CD4-positive, alpha-beta T cell treated with Interleukin-12 subunit alpha and Interleukin-12 subunit beta, for 1 hour (primary cell): ENCODE data around the gene BANF2.
"Not testable (repeated sequence)": the region's sequence is repeated elsewhere in the genome, so short reads cannot be mapped to it uniquely, and the experiment has no call there.

Experiments used
- DNase-seq: peaks from one replicate; pipeline ENCODE4 v3.0.0-alpha.2; 2020

The BANF2 gene

DNA sequence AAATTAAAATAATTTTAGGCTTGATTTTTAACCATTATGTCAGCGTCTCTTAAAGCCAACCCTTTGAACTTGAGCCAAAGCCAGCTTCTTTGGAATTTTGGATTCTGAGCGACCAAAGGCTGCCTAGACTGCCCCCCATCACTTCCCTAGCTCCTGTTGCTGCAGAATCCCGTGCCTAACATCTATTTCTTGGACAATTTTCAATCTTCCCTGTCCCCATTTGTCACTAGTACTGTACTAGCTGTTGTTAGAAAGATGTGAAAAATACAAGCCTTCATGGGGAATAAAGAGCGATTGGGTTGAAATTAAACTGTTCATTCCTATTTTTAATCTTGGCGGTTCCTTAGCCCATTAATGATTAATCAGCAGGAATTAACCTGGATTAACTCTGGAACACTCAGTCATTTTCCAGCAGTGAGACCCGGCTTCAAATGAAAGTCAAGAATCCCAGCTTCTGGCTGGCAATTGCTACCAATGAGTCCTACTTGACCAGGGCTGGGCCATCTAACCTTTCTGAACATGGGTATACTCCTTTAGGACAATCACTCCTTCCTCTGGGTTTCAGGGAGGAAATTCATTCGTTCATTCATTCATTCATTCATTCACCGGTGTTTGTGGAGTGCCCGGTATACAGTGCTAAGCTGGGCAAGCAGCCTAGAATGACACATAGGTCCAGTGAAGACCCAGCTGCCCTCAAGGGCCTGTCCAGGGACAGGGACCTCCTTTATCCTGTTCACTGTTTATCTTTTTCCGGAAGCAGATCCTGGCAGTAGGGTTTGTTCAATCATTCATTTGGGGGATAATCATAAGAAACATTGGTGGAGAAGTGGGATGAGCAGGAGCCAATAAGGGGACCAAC, 16.3 kb upstream of the BANF2 start:
- no peak for DNase-seq

- DNase-seq: no peak
These were observed 15.5 kb upstream of the BANF2 start for GRCh38 chr20:17684077-17684888.

DNA sequence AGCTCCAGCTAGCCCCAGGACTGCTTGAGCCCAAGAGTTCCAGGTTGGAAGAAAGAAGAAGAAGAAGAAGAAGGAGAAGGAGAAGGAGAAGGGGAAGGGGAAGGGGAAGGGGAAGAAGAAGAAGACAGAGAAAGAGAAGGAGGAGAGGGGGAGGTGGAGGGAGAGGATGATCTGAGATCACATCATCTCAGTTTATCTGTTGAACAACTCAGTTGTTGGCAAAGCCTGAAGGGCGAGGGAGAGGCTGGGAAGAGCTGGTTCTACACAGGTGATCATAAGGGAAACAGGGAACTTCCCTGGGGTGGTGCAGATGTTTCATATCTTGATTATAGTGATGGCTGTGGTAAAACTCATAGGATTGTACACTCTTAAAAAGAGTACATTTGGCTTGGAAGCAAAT, 14.6 kb upstream of the BANF2 start:
- DNase-seq: no peak

DNA sequence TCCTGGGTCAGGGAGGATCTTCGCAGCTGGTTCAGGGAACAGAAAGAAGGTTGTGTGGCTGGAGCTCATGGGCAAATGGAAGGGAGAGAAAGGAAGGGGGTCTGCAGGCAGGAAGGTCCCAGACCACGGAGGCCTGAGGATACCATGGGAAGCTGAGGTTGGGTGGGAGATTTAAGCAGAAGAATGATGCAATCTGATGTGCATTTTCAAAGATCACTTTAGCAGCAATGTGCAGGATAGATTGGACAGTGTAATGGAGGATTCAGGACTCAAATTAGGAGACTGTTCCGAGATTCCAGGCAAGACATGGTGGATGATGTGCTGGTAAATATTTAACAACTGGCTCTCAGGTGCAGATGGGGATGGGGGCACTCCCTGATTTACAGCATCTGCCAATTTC, 12.0 kb upstream of the BANF2 start:
- no peak for DNase-seq

DNA sequence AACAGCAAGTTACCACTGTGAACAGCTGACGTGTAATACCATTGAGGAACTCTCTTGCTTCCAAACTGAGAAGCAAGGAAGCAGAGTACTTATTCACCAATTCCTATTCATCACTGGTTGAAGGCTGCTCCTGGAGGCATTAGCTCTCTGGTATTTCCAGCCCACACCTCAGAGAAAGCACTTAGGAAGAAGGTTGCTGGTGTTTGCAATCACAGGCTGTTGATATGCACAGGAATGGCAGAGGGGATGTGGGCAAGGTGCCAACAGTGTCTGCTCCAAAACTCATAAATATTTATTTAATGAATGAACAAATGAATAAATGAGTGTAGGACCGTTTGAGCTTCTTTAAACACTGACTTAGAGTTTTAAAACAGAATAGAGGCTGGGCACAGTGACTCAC, 10.8 kb upstream of the BANF2 start:
- no peak for DNase-seq

GRCh38 chr20:17690144-17690543, 9.6 kb upstream of the BANF2 start:
- DNase-seq: no peak

- no peak for DNase-seq
These were observed 8.0 kb upstream of the BANF2 start for GRCh38 chr20:17691758-17692157.

GRCh38 chr20:17693444-17694001, 6.2 kb upstream of the BANF2 start:
- no peak for DNase-seq

- no peak for DNase-seq
These were observed 5.0 kb upstream of the BANF2 start for GRCh38 chr20:17694767-17695166.

DNA sequence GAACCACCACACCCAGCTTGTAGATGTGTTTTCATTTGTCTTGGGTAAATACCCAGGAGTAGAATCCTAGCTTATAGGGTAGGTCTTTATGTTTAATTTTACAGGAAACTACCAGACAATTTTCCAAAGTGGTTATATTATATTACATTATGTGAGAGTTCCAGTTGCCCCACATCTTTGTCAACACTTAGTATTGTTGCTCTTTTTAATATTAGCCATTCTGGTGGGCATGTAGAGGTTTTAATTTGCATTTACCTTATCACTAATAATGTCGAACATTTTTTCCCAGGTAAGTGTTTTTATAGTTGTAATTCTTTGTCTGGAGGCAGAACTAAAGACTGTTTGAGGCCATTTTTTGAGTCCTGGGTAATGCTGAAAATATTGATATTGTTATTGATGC, 3.5 kb upstream of the BANF2 start:
- DNase-seq: no peak

GRCh38 chr20:17697171-17697570, 2.6 kb upstream of the BANF2 start:
- DNase-seq: no peak

GRCh38 chr20:17698384-17698783, 1.4 kb upstream of the BANF2 start:
- no peak for DNase-seq

DNA sequence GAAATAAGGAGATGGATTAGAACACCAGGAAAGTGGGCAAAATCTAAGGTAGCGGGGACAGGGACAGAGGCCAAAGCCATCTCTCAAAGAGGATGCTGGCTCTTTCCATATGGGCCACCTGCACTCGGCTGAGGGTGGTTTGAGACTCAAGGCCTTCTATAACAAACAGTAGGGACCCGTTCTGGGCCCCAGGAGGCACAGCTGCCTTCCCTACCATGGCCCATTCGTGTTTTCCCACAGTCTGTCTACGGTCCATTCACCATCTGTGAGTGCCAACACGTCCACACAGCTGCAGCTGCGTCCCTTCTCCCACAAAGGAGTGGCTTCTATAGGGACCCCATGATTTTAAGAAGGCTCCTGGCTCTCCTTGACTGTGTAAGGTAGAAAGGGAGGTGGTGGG, 871 bp downstream of the BANF2 start:
- DNase-seq: no peak

- no peak for DNase-seq
These were observed 2.1 kb downstream of the BANF2 start for GRCh38 chr20:17701826-17702225.

- no peak for DNase-seq
These were observed 5.0 kb downstream of the BANF2 start for GRCh38 chr20:17704589-17705317.

DNA sequence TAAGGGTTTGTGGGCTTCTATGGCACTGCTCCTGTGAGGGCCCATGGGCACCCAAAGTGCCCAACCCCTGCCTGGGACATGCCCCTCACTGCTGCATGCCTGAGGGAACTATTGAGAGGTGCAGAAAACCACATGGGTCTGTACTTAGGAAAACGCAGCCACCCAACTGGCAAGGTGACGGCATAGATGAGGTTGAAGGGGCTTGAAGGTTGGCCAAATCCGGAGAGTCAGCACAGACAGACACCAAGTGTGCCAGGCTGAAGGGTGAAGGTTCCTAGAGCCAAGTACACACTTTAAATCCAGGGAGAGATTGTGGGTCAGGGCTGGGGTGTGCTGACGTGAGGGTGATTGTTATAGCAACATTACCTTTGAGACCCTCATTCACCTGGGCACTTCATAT, 6.2 kb downstream of the BANF2 start:
- DNase-seq: no peak

- no peak for DNase-seq
These were observed 6.9 kb downstream of the BANF2 start for GRCh38 chr20:17706632-17707031.

DNA sequence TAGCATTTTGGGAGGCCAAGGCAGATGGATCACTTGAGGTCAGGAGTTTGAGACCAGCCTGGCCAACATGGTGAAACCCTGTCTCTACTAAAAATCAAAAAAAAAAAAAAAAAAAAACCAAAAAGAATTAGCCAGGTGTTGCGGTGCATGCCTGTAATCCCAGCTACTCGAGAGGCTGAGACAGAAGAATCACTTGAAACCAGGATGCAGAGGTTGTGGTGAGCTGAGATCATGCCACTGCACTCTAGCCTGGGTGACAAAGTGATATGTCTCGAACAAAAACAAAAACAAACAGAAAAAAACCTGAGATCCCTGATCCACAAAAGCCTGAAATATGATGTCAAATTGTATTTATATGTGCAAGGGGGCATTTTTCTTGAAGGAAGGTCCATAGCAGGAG, 8.2 kb downstream of the BANF2 start:
- DNase-seq: not testable (repeated sequence)

GRCh38 chr20:17708675-17709360, 9.1 kb downstream of the BANF2 start:
- DNase-seq: no peak

DNA sequence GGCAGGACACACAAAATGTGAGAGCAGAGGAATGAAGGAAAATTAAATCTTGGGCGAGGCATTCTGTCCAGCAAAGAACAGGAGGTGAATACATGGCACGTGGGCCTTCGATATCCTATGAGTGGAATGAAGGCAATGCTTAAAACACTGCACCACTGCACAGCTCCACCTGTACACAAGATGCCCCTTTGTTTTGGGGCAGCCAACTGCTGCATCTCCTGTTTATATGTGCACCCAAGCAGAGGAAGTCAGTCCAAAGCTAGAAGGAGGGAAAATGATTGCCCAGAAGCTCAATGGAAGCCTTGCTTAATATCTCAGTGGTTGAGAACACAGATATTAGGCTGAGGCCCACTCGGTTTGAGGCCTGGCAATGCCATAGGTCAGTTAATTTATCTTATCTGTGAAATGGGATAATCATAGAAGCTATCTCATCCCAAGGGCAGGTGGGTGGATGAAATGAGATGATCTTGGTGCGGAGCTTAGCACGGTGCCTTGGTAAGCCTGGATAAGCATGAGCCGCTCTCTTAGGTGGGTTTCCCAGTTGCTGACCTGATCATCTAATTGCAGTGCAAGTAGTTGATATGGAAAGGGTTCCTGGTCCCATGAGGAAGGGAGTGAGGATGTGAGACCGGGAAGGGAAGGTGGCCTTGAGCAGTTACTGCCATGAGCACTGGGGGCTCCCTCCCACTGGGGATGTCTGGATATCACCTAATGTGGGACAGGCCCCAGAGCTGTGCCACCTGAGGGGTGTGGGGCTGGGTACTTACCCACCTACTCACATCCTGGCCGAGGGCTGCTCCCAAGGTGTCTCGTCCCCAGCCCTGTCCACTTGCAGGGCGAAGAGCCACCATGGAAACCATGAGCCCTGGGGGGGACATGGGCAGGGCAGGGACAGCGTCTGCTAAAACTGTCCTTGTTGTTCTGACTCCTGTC, 9.9 kb downstream of the BANF2 start:
- no peak for DNase-seq
